OCI-LY7 (cell line): ENCODE measurements around the gene FAIM2. TPM values are rescaled to one million over a fixed set of nuclear protein-coding genes. Genes with fewer than 3 reads are reported as not detected.

Source experiments
- BruUV-seq: library from RNA; stranded (reverse); fragments of 400-500 nt; replicated peaks from 2 replicates; lab custom pipeline; 2021; lab: Mats Ljungman, UMichigan
- CTCF ChIA-PET: fragments of 300-600 bp; sonication (Branson Sonifier 250); formaldehyde crosslinking; loops from one replicate; lab custom pipeline; 2022; ENCODE audit warnings: antibody characterized with exemption; ENCODE audit not compliant: unreplicated experiment; lab: Charles Lee
- POLR2A ChIA-PET: fragments of 300-600 bp; sonication (Branson Sonifier 250); formaldehyde crosslinking; loops from one replicate; lab custom pipeline; 2022; ENCODE audit warnings: antibody characterized with exemption; lab: Charles Lee
- DNase-seq: peaks from one replicate; pipeline ENCODE4 v3.0.0-alpha.2; 2015; ENCODE audit warnings: low spot score
- H2AFZ ChIP-seq: fragments of 200-600 bp; sonication (generic), shearing (Covaris generic); 2 replicates; pipeline ENCODE4 v1.6.1; 2014; ENCODE audit warnings: mild to moderate bottlenecking, antibody characterized with exemption, low read length, moderate library complexity
- H3K27ac ChIP-seq: fragments of 200-600 bp; sonication (generic); 2 replicates; pipeline ENCODE4 v1.5.1; 2014; ENCODE audit warnings: mixed run types, low read depth, mild to moderate bottlenecking, moderate library complexity, low read length, inconsistent platforms; ENCODE audit not compliant: poor library complexity, severe bottlenecking
- H3K36me3 ChIP-seq: fragments of 200-600 bp; sonication (generic); 2 replicates; pipeline ENCODE4 v1.6.1; 2014; ENCODE audit warnings: mild to moderate bottlenecking, antibody characterized with exemption, low read length, moderate library complexity, mixed read lengths; ENCODE audit not compliant: insufficient read depth
- H3K4me1 ChIP-seq: fragments of 200-600 bp; sonication (generic); 2 replicates; pipeline ENCODE4 v1.5.1; 2014; ENCODE audit warnings: mild to moderate bottlenecking, low read length; ENCODE audit not compliant: insufficient read depth, poor library complexity, severe bottlenecking
- H3K4me2 ChIP-seq: fragments of 200-600 bp; sonication (generic); 2 replicates; pipeline ENCODE4 v1.6.1; 2014; ENCODE audit warnings: mild to moderate bottlenecking, low read length
- H3K4me3 ChIP-seq: fragments of 200-600 bp; sonication (generic); 2 replicates; pipeline ENCODE4 v1.5.1; 2014; ENCODE audit warnings: mild to moderate bottlenecking, low read depth, low read length; ENCODE audit not compliant: poor library complexity, severe bottlenecking
- H3K79me2 ChIP-seq: fragments of 200-600 bp; sonication (generic); 2 replicates; pipeline ENCODE4 v1.6.1; 2016; ENCODE audit warnings: low read depth, mild to moderate bottlenecking, low read length, moderate library complexity, mixed read lengths; ENCODE audit not compliant: insufficient read depth
- H3K9me2 ChIP-seq: fragments of 200-600 bp; sonication (generic); 2 replicates; pipeline ENCODE4 v1.6.1; 2016; ENCODE audit warnings: mild to moderate bottlenecking, low read length, mixed read lengths; ENCODE audit not compliant: insufficient read depth
- H3K9me3 ChIP-seq: fragments of 200-600 bp; sonication (generic); 2 replicates; pipeline ENCODE4 v1.6.1; 2014; ENCODE audit warnings: mild to moderate bottlenecking, mixed run types, low read length, mixed read lengths
- H4K20me1 ChIP-seq: fragments of 200-600 bp; sonication (generic); 2 replicates; pipeline ENCODE4 v1.6.1; 2014; ENCODE audit warnings: mild to moderate bottlenecking, antibody characterized with exemption, low read length, moderate library complexity, mixed read lengths; ENCODE audit not compliant: insufficient read depth
- EZH2phosphoT487 ChIP-seq: fragments of 200-600 bp; sonication (generic); IDR thresholded peaks from 2 replicates; pipeline ENCODE4 v1.6.1; 2018; ENCODE audit warnings: low read depth, borderline replicate concordance, mild to moderate bottlenecking, mixed run types, antibody characterized with exemption, low read length, moderate library complexity, mixed read lengths
- intact Hi-C: fragments of 100-400 bp; cut with micrococcal nuclease; formaldehyde crosslinking; loops from one replicate; pipeline ENCODE4 v1.10.0; 2022; ENCODE audit not compliant: unreplicated experiment
- total RNA-seq, 2 experiments: library from RNA; depleted of rRNA in 1 of 2; stranded (reverse); fragments of >200 nt in 1 of 2; shearing (Covaris generic) in 1 of 2; gene quantifications; 2 replicates each; pipeline ENCODE4 v1.2.3, GENCODE V29; 2014 to 2022
- TF ChIP-seq, protein P1 (sequence below): fragments of 200-600 bp; sonication (generic); conservative IDR thresholded peaks from 2 replicates; pipeline ENCODE4 v1.5.1; 2014; ENCODE audit warnings: mild to moderate bottlenecking, antibody characterized with exemption, low read length, moderate library complexity, mixed read lengths

The FAIM2 gene
- total RNA-seq, 2 experiments from 2014 or later: 0.10 TPM; not detected in 1

DNA sequence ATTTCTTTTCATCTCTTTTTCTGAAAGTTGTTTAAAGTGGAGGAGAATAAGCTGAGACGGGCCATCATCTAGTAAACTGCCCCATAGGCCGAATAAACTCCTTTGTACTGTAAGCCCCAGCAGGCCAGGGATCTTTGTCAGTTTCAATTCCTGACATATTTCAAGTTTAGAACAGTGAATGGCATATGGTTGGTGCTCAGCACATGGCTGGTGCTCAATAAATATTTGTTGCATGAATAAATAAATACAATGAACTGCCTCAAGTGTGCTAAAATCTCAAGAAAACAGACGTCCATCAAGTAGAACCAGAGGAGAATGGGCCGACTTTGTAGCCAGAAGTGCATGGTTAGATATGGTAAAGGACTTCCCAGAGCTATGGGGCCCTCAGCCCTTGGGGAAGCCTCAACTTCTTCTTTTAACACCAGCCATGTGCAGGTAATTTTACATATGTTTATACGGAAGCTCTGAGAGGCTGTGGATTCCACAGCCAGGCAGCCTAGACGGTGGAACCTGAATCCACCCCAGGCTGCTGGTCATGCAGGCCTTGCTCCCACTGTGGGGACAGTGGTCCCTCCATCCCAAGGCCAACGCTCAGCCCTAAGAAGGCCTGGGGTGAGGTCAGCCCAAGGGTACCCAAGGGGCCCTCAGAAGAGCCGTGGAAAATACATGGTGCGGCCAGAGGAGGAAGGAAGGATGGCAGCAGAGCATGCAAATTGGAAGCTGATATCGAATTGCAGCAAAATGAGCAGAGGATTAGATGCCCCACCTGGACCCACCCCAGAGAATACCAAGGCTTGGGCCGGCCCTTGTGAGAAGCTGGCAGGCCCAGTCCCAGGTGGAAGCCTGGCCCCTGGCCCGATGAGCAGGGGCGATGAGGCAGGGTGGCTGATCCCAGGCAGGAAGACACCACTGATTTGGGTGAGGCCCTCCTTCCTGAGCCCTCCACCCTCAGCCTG, 38.1 kb upstream of the FAIM2 start:
- no TSS peak for BruUV-seq
- Histone ChIP-seq H3K4me3 (no peak overlapping the region), H4K20me1 (no peaks in the 10 kb centered on the region), H3K4me1 (peaks cover 20% of the 10 kb centered on the region), H2AFZ (peak overlapping the region; percentile 10; the same call in 1 of the 2 replicates), H3K79me2 (no peaks in the 10 kb centered on the region), H3K9me2 (no peaks in the 10 kb centered on the region), H3K9me3 (no peaks in the 10 kb centered on the region), H3K36me3 (no peaks in the 10 kb centered on the region), H3K4me2 (no peak overlapping the region), H3K27ac (no peak overlapping the region)
- DNase-seq: no peak
- no peak for TF ChIP-seq EZH2phosphoT487
- TF ChIP-seq, protein P1, sequence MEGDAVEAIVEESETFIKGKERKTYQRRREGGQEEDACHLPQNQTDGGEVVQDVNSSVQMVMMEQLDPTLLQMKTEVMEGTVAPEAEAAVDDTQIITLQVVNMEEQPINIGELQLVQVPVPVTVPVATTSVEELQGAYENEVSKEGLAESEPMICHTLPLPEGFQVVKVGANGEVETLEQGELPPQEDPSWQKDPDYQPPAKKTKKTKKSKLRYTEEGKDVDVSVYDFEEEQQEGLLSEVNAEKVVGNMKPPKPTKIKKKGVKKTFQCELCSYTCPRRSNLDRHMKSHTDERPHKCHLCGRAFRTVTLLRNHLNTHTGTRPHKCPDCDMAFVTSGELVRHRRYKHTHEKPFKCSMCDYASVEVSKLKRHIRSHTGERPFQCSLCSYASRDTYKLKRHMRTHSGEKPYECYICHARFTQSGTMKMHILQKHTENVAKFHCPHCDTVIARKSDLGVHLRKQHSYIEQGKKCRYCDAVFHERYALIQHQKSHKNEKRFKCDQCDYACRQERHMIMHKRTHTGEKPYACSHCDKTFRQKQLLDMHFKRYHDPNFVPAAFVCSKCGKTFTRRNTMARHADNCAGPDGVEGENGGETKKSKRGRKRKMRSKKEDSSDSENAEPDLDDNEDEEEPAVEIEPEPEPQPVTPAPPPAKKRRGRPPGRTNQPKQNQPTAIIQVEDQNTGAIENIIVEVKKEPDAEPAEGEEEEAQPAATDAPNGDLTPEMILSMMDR: no peak
- ChIA-PET CTCF (interaction anchor here (0.5 kb wide), 1 partner anchor 28 kb away, joined by 9 read pairs; no protein-coding TSS in a partner anchor), POLR2A (no interaction called here)
- intact Hi-C loops: loop anchor here (10.0 kb wide), 1 partner anchor 77 kb away; no protein-coding TSS in a partner anchor

DNA sequence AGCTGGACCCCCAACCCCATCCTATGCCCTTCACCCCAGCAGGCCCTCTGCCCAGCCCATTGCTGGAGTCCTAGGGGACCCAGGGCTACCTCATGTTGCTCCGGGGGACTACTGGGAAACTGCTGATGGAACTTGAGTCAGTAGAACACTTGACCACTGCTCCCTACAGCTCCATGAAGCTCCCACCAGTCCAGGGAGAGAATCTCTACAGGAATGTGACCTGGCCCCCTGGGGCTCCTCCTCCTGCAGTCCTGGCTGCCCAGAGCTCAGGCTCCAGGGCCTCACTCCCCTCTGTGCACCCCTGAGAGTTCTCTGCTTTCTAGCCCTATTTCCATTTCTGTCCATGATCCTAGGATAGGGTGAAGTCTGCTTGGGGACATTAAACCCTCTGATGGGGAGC, 36.0 kb upstream of the FAIM2 start:
- intact Hi-C loops: loop anchor here (10.0 kb wide), 1 partner anchor 75 kb away; no protein-coding TSS in a partner anchor
- Histone ChIP-seq H3K4me1 (peaks cover 12% of the 10 kb centered on the region), H3K4me3 (no peak overlapping the region), H3K79me2 (no peaks in the 10 kb centered on the region), H3K36me3 (no peaks in the 10 kb centered on the region), H4K20me1 (no peaks in the 10 kb centered on the region), H3K9me3 (no peaks in the 10 kb centered on the region), H3K27ac (no peak overlapping the region), H2AFZ (no peak overlapping the region), H3K9me2 (no peaks in the 10 kb centered on the region), H3K4me2 (no peak overlapping the region)
- ChIA-PET CTCF (interaction anchor here (1.5 kb wide), 1 partner anchor 131 kb away, joined by 3 read pairs; no protein-coding TSS in a partner anchor), POLR2A (interaction anchor here (0.5 to 0.6 kb wide), 2 partner anchors 32 to 222 kb away, joined by 3 read pairs; no protein-coding TSS in a partner anchor)
- no TSS peak for BruUV-seq
- TF ChIP-seq, protein P1: no peak
- no peak for TF ChIP-seq EZH2phosphoT487
- no peak for DNase-seq
